ENCODE data around the gene ODAM.

ODAM gene

DNA sequence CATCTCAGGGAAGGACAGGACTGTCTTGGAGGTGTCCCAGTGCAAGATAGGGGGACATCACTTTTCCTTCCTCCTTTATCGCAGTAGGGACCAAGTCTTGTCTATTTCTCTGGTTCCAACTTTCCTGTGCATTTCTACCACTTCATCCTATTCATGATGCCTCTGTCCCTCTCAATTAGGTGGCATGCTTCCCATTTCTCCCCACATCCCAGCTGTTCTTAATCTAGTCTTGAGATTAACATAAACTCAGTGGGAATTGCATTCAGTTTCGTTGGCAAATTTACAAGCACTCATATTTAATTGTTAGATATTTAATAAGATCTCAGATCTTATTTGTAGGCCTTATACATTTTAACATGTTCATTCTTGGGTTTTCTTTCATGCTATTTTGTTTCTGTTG is 15.7 kb upstream of the ODAM start:
- TF ChIP-seq, protein P1, sequence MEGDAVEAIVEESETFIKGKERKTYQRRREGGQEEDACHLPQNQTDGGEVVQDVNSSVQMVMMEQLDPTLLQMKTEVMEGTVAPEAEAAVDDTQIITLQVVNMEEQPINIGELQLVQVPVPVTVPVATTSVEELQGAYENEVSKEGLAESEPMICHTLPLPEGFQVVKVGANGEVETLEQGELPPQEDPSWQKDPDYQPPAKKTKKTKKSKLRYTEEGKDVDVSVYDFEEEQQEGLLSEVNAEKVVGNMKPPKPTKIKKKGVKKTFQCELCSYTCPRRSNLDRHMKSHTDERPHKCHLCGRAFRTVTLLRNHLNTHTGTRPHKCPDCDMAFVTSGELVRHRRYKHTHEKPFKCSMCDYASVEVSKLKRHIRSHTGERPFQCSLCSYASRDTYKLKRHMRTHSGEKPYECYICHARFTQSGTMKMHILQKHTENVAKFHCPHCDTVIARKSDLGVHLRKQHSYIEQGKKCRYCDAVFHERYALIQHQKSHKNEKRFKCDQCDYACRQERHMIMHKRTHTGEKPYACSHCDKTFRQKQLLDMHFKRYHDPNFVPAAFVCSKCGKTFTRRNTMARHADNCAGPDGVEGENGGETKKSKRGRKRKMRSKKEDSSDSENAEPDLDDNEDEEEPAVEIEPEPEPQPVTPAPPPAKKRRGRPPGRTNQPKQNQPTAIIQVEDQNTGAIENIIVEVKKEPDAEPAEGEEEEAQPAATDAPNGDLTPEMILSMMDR (IDR thresholded peaks at IDR 0.05; ENCODE audit: extremely low read depth, missing control alignments), result no peak
- DNase-seq (ENCODE audit: low spot score), result no peak

DNA sequence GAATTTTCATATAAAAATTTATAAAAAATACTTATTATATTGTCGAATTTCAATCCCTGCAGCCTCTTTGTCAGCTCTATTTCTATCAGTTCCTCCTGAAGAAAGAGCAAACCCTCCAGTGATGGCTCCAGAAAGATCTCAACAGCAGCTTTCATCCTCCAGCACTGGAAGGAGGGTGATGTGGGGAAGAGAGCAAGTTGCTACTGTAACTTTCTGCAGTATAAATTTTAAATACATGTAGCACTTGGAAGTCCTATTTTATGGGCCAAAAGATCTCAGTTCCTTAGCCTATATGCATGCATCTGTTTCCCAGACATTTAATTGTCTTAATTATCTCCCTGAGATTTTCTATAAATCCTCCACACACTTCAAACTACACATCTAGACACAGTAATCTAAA is 13.7 kb upstream of the ODAM start:
- no peak for DNase-seq (ENCODE audit: low spot score)

DNA sequence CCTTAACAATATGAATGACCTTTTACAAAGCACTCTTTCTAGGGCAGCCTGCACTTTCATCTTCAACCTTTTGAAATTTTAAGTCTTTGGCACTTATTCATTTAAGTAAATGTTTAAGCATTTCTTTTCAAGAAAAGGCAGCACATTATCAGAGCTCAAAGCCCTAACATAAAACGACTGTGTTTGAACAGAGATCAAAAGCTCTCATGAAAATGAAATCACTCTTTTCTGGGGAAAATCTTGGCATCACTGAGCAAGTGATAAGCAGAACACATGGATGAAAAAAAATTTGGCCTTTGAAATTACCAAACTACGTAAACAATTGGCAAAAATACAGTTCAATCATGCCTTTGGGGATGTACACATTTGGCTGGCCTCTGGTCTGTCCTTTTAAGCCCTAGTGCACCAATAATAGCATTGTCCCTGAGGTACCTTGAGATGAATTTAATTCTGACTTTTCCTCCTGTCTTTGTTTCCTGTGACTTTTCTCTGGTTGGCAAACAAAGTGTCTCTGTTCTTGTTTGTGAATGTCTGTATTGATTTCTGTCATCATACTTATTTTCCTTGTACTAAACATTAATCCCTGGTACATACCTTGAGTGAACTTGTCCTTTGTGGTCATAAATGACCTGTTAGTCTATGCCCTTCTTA is 12.9 kb upstream of the ODAM start:
- no peak for DNase-seq (ENCODE audit: low spot score)
- TF ChIP-seq, protein P1 (IDR thresholded peaks at IDR 0.05; ENCODE audit: extremely low read depth, missing control alignments), result no peak

More for the DNA sequence above, 13.7 kb upstream of the ODAM start:
- TF ChIP-seq, protein P1 (IDR thresholded peaks at IDR 0.05; ENCODE audit: extremely low read depth, missing control alignments), result no peak

DNA sequence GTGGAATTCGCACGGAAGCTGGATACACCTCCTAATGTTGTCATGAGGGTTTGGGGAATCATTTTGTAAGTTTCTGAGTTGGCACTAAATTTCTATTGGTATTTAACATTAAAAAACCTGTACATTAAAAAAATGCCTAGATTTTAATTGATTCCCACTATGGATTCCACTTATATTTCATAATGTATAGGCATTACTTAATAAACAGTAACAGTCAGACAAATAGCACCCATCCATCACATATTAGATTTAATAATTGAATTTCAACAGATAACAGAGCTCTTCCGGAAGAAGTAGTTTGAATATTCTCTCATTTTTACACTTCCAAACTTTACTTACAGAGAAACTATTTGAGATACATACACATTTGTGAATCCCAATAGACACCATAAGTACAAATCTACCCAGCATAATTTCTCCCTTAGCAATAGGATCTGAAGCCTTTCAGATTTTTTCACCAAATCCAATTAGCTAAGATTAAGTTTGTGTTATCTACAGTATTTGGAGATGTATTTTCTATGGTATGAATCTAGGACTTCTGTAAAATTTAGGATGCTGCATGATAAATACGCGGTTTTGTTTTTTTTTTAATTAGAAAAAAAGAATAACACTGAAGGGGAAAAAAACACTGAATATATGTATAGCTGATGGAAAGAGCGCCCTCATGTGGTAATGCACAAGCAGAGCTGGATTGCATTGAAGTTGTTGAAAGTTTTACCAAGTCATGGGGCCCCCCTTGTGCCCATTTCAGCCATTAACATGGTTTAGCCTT is 12.2 kb upstream of the ODAM start:
- peak; percentile 30 for DNase-seq (ENCODE audit: low spot score)
- TF ChIP-seq, protein P1 (IDR thresholded peaks at IDR 0.05; ENCODE audit: extremely low read depth, missing control alignments), result peak; percentile 42

DNA sequence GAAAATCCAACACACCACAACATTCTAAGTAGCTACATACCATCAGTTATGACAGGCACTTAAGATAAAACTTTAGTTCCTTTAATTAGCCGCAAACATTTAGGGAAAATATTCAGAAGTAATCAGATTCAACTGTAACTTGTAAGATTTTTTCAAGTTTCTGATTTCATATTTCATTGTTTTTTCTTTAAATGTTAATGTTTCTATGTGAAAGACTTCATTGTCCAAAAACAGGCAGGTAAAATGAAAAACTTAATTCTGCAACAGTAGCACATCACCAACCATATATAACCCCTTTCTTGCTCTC is 11.6 kb upstream of the ODAM start:
- TF ChIP-seq, protein P1 (IDR thresholded peaks at IDR 0.05; ENCODE audit: extremely low read depth, missing control alignments), result no peak
- DNase-seq (ENCODE audit: low spot score), result no peak

DNA sequence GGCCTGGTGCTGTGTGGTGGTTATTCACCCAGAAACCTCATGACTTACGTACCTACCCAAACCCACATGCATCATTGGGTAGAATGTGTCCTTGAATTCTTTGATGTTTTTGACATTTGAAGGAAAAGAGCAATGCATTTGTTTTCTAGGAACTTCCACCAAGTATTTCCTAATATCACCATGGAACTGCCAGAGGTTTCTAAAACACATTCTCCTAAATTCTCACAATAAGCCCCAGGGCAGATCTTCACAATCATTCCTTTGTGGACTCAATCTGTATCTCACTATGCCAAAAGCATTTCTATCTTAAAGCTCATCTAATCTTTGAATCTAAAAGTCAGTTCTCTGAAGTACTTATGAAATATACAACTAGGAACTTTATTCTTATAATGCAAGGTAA is 8.3 kb upstream of the ODAM start:
- TF ChIP-seq, protein P1 (IDR thresholded peaks at IDR 0.05; ENCODE audit: extremely low read depth, missing control alignments), result no peak
- no peak for DNase-seq (ENCODE audit: low spot score)

DNA sequence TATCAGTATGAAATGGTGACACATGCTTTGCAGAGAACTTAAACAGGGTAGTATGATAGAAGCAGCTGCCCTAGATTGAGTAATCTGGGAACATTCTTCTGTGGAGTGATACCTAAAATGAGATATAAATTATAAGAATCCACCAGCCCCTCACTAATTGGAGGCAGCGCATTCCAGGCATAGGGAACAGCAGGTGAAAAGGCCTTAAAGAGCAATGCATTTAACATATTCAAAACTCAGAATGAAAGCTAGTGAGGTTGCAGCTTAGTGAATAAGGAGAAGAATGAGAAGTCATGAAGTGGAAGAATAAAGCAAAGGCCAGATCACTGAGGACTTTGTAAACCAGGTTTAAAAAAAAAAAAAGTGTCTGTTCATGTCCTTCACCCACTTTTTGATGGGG is 4.9 kb upstream of the ODAM start:
- TF ChIP-seq, protein P1 (IDR thresholded peaks at IDR 0.05; ENCODE audit: extremely low read depth, missing control alignments), result no peak

More for the DNA sequence above, 4.9 kb upstream of the ODAM start:
- no peak for DNase-seq (ENCODE audit: low spot score)

Measured in GM20000 (cell line).